Gastrocnemius medialis (tissue), 4 donors: ENCODE results near the gene DNAJC18.

Experiments used
- CTCF ChIP-seq, 5 experiments: fragments of 450-650 bp in 3 of 5; fragments of 200-600 bp in 2 of 5; sonication (generic) in 2 of 5; IDR thresholded peaks in 4 of 5; conservative IDR thresholded peaks in 1 of 5; 1 replicate in 4 of 5; 2 replicates in 1 of 5; pipeline ENCODE4 v1.5.1; 2016 to 2019; ENCODE audit warnings: antibody characterized with exemption in 5 of 5, mild to moderate bottlenecking in 3 of 5, moderate library complexity in 3 of 5
- POLR2A ChIP-seq, 2 donors: fragments of 450-650 bp; IDR thresholded peaks; one replicate each; pipeline ENCODE4 v1.6.1; 2017; ENCODE audit warnings: antibody characterized with exemption in 2 of 2, mild to moderate bottlenecking in 2 of 2, moderate library complexity in 2 of 2

GRCh38 chr5:139407517-139407916, 31.8 kb downstream of the DNAJC18 start:
- no peak for TF ChIP-seq POLR2A (IDR thresholded peaks at IDR 0.05)
- no peak for TF ChIP-seq CTCF (IDR thresholded peaks at IDR 0.05 in 4 of 5, conservative IDR thresholded peaks at IDR 0.05 in 1 of 5)
